ENCODE data around the gene PRSS3. TPM values are rescaled to one million over a fixed set of nuclear protein-coding genes. Genes with fewer than 3 reads are reported as not detected.
"Not testable (repeated sequence)": the region's sequence is repeated elsewhere in the genome, so short reads cannot be mapped to it uniquely, and the experiment has no call there.

PRSS3 gene
- total and polyA plus RNA-seq, 9 of the 15 experiments (the other 6 are each of a cell fraction or from before 2014, with no cell fraction given): 0.35 to 0.42 TPM; not detected in 7

- H3K9me3 ChIP-seq (replicated peaks; ENCODE audit: control insufficient read depth, insufficient read depth, low read depth, low read length); H3K9ac ChIP-seq (ENCODE audit: insufficient read depth in 1 of 2, low read depth in 2 of 2, low read length in 2 of 2); H3K9me1 ChIP-seq (ENCODE audit: control insufficient read depth, insufficient read depth, low read length); FAIRE-seq; BruUV-seq (replicated peaks); H3K36me3 ChIP-seq (ENCODE audit: control insufficient read depth, insufficient read depth, low read length); H3K4me1 ChIP-seq (replicated peaks in 1 of 2; ENCODE audit: control insufficient read depth in 2 of 2, insufficient read depth in 2 of 2, low read length in 2 of 2); H3K79me2 ChIP-seq (ENCODE audit: control insufficient read depth, insufficient read depth, low read length); H3K4me2 ChIP-seq (ENCODE audit: insufficient read depth, low read length); DNase-seq (ENCODE audit: extremely low read depth in 1 of 4, low spot score in 3 of 4); in situ Hi-C loops (cut with MboI); H3K27me3 ChIP-seq (ENCODE audit: control insufficient read depth in 2 of 2, insufficient read depth in 2 of 2, low read length in 2 of 2); H3K27ac ChIP-seq (ENCODE audit: extremely low read depth, low read depth, low read length); POLR2A ChIA-PET; H4K20me1 ChIP-seq (replicated peaks; ENCODE audit: control insufficient read depth, insufficient read depth, low read length); intact Hi-C loops (cut with micrococcal nuclease); H3K4me3 ChIP-seq; CTCF ChIA-PET (ENCODE audit: low intra/inter-chr PET ratio); ATAC-seq; H2AFZ ChIP-seq (ENCODE audit: low read depth, low read length): not testable (repeated sequence)
- 0% methylated on average over 1 of the region's 1 CpG for WGBS (ENCODE audit: insufficient coverage, low coverage, missing lambda C conversion rate)
Observed at GRCh38 chr9:33763709-33764108, 31.7 kb upstream of the PRSS3 start.

GRCh38 chr9:33765411-33765810 is 29.9 kb upstream of the PRSS3 start:
- in situ Hi-C loops (cut with MboI): no loop called here
- Histone ChIP-seq H2AFZ (ENCODE audit: low read depth, low read length) (no peak overlapping the region), H3K36me3 (ENCODE audit: control insufficient read depth, insufficient read depth, low read length) (no peaks in the 10 kb centered on the region), H3K4me1 (replicated peaks in 1 of 2; ENCODE audit: control insufficient read depth in 2 of 2, insufficient read depth in 2 of 2, low read length in 2 of 2) (no peaks in the 10 kb centered on the region; a peak in 1 of 5 replicates), H3K9me3 (replicated peaks; ENCODE audit: control insufficient read depth, insufficient read depth, low read depth, low read length) (no peaks in the 10 kb centered on the region), H3K9ac (ENCODE audit: insufficient read depth in 1 of 2, low read depth in 2 of 2, low read length in 2 of 2) (no peak overlapping the region), H4K20me1 (replicated peaks; ENCODE audit: control insufficient read depth, insufficient read depth, low read length) (no peaks in the 10 kb centered on the region), H3K4me3 (no peak overlapping the region), H3K27me3 (ENCODE audit: control insufficient read depth in 2 of 2, insufficient read depth in 2 of 2, low read length in 2 of 2) (no peaks in the 10 kb centered on the region), H3K79me2 (ENCODE audit: control insufficient read depth, insufficient read depth, low read length) (no peaks in the 10 kb centered on the region), H3K9me1 (ENCODE audit: control insufficient read depth, insufficient read depth, low read length) (no peaks in the 10 kb centered on the region), H3K27ac (ENCODE audit: extremely low read depth, low read depth, low read length) (no peak overlapping the region), H3K4me2 (ENCODE audit: insufficient read depth, low read length) (no peak overlapping the region)
- intact Hi-C loops (cut with micrococcal nuclease): no loop called here
- no peak for DNase-seq (ENCODE audit: extremely low read depth in 1 of 4, low spot score in 3 of 4)
- ATAC-seq: no peak
- BruUV-seq (replicated peaks): no TSS peak
- peak; percentile 48 for FAIRE-seq
- POLR2A ChIA-PET: no interaction called here
- WGBS (ENCODE audit: insufficient coverage, low coverage, missing lambda C conversion rate): 9% methylated on average over 3 of the region's 3 CpGs
- CTCF ChIA-PET (ENCODE audit: low intra/inter-chr PET ratio): no interaction called here
- TF ChIP-seq JUND (IDR thresholded peaks at IDR 0.05; ENCODE audit: borderline replicate concordance, low read depth, low read length) (peak; percentile 14; the same call in 1 of the 2 replicates), JUND (tag; IDR thresholded peaks at IDR 0.05; ENCODE audit: borderline replicate concordance, low read depth, low read length) (0 out of 3 replicates have a peak, but pooled peaks have one; percentile 22), ZBTB26 (CRISPR knock-in tag; IDR thresholded peaks at IDR 0.05) (no peak), ATF3 (IDR thresholded peaks at IDR 0.05) (peak; percentile 63), ATF3 (CRISPR knock-in tag; conservative IDR thresholded peaks at IDR 0.05) (no peak), HMBOX1 (IDR thresholded peaks at IDR 0.05) (peak; percentile 84), ZNF609 (CRISPR knock-in tag; IDR thresholded peaks at IDR 0.05; ENCODE audit: borderline replicate concordance) (no peak), RFX7 (CRISPR knock-in tag; IDR thresholded peaks at IDR 0.05) (no peak)
